Panc1 (cell line): ENCODE data around the gene COL4A2. TPM values are rescaled to one million over a fixed set of nuclear protein-coding genes. Genes with fewer than 3 reads are reported as not detected.

Source experiments
- ATAC-seq: fragments of 200-7000 bp; cut with Tn5 transposase; 2 replicates; pipeline ENCODE4 v1.9.1; 2020; ENCODE audit warnings: mild to moderate bottlenecking, moderate library complexity
- BruUV-seq: library from RNA; stranded (reverse); fragments of 400-500 nt; replicated peaks from 2 replicates; lab custom pipeline; 2021; lab: Mats Ljungman, UMichigan
- CTCF ChIA-PET: fragments of 300-600 bp; sonication (Branson Sonifier 250); formaldehyde crosslinking; loops from one replicate; lab custom pipeline; 2022; ENCODE audit warnings: antibody characterized with exemption; lab: Charles Lee
- POLR2A ChIA-PET: fragments of 300-600 bp; sonication (Branson Sonifier 250); formaldehyde crosslinking; loops from one replicate; lab custom pipeline; 2022; ENCODE audit warnings: antibody characterized with exemption; lab: Charles Lee
- DNase-seq: peaks from one replicate; pipeline ENCODE4 v3.0.0-alpha.2; 2010; ENCODE audit warnings: low read depth, low spot score
- H3K27ac ChIP-seq: 2 replicates; pipeline ENCODE4 v1.5.1; 2011; ENCODE audit warnings: mild to moderate bottlenecking, low read length, inconsistent platforms
- H3K27me3 ChIP-seq: fragments of 200-500 bp; sonication (Bioruptor generic); 2 replicates; pipeline ENCODE4 v1.6.0; 2014; ENCODE audit warnings: low read length, inconsistent platforms; ENCODE audit not compliant: control insufficient read depth, insufficient read depth
- H3K36me3 ChIP-seq: fragments of 200-500 bp; sonication (Bioruptor generic); 2 replicates; pipeline ENCODE4 v1.5.1; 2014; ENCODE audit warnings: inconsistent platforms, mild to moderate bottlenecking, low read length, moderate library complexity; ENCODE audit not compliant: control insufficient read depth, insufficient read depth
- H3K4me1 ChIP-seq: 2 replicates; pipeline ENCODE4 v1.5.1; 2011; ENCODE audit warnings: inconsistent platforms, mild to moderate bottlenecking, low read length, moderate library complexity; ENCODE audit not compliant: control insufficient read depth, insufficient read depth
- H3K4me3 ChIP-seq, 2 experiments: 2 replicates each; pipeline ENCODE4 v1.5.1; 2011 to 2012; ENCODE audit warnings: low read depth in 2 of 2, low read length in 2 of 2, mild to moderate bottlenecking in 2 of 2, inconsistent platforms in 1 of 2, moderate library complexity in 1 of 2
- H3K9me3 ChIP-seq: fragments of 200-500 bp; sonication (Bioruptor generic); 2 replicates; pipeline ENCODE4 v1.5.1; 2014; ENCODE audit warnings: low read depth, mild to moderate bottlenecking, inconsistent platforms, low read length, moderate library complexity; ENCODE audit not compliant: control insufficient read depth, insufficient read depth
- CTCF ChIP-seq: fragments of 450-650 bp; IDR thresholded peaks from 2 replicates; pipeline ENCODE4 v1.5.1; 2017; ENCODE audit warnings: mild to moderate bottlenecking
- POLR2AphosphoS5 ChIP-seq: IDR thresholded peaks from 2 replicates; pipeline ENCODE4 v1.6.1; 2012; ENCODE audit warnings: mild to moderate bottlenecking, low read depth, low read length, moderate library complexity
- REST ChIP-seq, 2 experiments: IDR thresholded peaks; 2 replicates each; pipeline ENCODE4 v1.6.1; 2011 to 2012; ENCODE audit warnings: low read depth in 2 of 2, control low read depth in 1 of 2, low read length in 1 of 2, mild to moderate bottlenecking in 1 of 2, moderate library complexity in 1 of 2; ENCODE audit not compliant: insufficient read depth in 1 of 2
- SIN3A ChIP-seq: IDR thresholded peaks from 2 replicates; pipeline ENCODE4 v1.6.1; 2012; ENCODE audit warnings: low read depth, mild to moderate bottlenecking, low read length, moderate library complexity, borderline replicate concordance; ENCODE audit not compliant: insufficient read depth
- TCF7L2 ChIP-seq: IDR thresholded peaks from 2 replicates; pipeline ENCODE4 v1.6.1; 2011; ENCODE audit warnings: mild to moderate bottlenecking, low read depth, low read length, inconsistent platforms
- in situ Hi-C: cut with HindIII; loops from 2 replicates; pipeline ENCODE4 v1.10.0; 2016; ENCODE audit warnings: low sequenced_read_pairs, low pct_unique_long_range_greater_than_20kb
- intact Hi-C: fragments of 100-400 bp; cut with micrococcal nuclease; formaldehyde crosslinking; loops from one replicate; pipeline ENCODE4 v1.10.0; 2022; ENCODE audit not compliant: unreplicated experiment
- total RNA-seq: library from RNA; stranded (reverse); gene quantifications from one replicate; pipeline ENCODE4 v1.2.1, GENCODE V29; 2021; ENCODE audit not compliant: unreplicated experiment

Gene COL4A2
- total RNA-seq, 1 experiment from 2014 or later, result 3.0 TPM

DNA sequence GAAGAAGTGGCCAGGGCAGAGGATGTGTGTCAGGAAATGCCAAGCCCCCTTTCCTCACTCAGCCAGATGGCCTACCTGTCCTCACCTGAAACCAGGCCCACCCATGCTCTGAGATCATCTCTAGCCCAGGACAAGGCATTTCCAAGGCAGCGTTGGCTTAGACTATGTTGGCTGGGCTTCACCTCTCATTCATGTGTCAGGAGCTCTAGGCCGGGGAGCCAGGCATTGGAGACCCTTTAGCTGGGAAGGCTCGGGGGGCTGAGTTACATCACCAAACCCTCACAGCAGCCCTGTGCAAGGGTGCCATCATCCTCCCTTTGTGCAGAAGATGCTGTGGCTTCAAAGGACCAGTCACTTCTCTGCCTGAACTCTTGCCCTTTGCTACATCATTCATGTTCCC is 40.0 kb downstream of the COL4A2 start:
- Histone ChIP-seq H3K9me3 (no peaks in the 10 kb centered on the region), H3K36me3 (no peaks in the 10 kb centered on the region), H3K4me1 (no peaks in the 10 kb centered on the region), H3K27me3 (no peaks in the 10 kb centered on the region; the same call in 1 of the 2 replicates), H3K4me3 (no peak overlapping the region), H3K27ac (no peak overlapping the region)
- TF ChIP-seq SIN3A (no peak), TCF7L2 (no peak), CTCF (no peak), POLR2AphosphoS5 (no peak), REST (IDR thresholded peaks at IDR 0.05; ENCODE audit: insufficient read depth in 1 of 2, low read depth in 2 of 2, low read length in 1 of 2) (no peak)
- no TSS peak for BruUV-seq
- ChIA-PET CTCF (no interaction called here), POLR2A (no interaction called here)
- intact Hi-C loops (no loop called here), in situ Hi-C loops (no loop called here)
- ATAC-seq (no peak), DNase-seq (no peak)

GRCh38 chr13:110347535-110348308 is 40.6 kb downstream of the COL4A2 start:
- POLR2A ChIA-PET, result no interaction called here
- no peak for ATAC-seq
- no peak overlapping the region for H3K4me3 ChIP-seq
- BruUV-seq, result no TSS peak
- no peaks in the 10 kb centered on the region for H3K9me3 ChIP-seq
- H3K36me3 ChIP-seq, result no peaks in the 10 kb centered on the region
- TF ChIP-seq SIN3A, result no peak
- TF ChIP-seq CTCF, result no peak
- TF ChIP-seq POLR2AphosphoS5, result no peak
- TF ChIP-seq TCF7L2, result no peak
- no peak for TF ChIP-seq REST (IDR thresholded peaks at IDR 0.05; ENCODE audit: insufficient read depth in 1 of 2, low read depth in 2 of 2, low read length in 1 of 2)
- CTCF ChIA-PET, result no interaction called here
- DNase-seq, result no peak
- in situ Hi-C loops (no loop called here), intact Hi-C loops (no loop called here)
- no peaks in the 10 kb centered on the region for H3K4me1 ChIP-seq
- no peaks in the 10 kb centered on the region; the same call in 1 of the 2 replicates for H3K27me3 ChIP-seq
- no peak overlapping the region for H3K27ac ChIP-seq
